NCI-H774 (cell line): ENCODE results near the gene TADA2A.
A peak's percentile ranks its signal among the peaks of the same experiment; 100 is the strongest.

Experiments
- DNase-seq: peaks from one replicate; lab custom pipeline; 2025; lab: John Stamatoyannopoulos, UW

Gene TADA2A

DNA sequence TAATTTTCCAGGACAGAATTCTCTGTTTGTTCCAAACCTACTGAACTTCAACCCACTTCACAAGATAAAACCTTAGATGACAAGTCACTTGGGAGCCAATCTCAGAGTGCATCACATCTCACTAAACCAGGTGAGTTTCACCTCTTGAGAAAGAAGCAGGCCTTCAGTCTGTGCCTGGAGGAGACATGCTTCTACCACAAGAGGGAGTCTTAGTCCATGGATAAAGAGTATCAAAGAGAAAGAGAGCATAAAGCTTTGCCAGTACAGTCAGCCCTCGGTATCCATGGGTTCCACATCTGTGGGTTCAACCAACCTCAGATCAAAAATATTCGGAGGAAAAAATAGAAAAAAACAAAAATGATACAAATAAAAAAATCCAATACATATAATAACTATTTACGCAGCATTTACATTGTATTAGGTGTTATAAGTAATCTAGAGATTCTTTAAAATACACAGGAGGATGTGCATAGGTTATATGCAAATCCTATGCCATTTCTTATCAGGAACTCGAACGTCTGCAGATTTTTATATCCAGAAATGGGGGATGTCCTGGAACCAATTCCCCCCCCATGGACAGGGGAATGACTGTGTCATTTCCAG lies 120.7 kb downstream of the TADA2A start:
- peak; percentile 27 for DNase-seq
